Measurements from ENCODE around the gene RBM27.

GRCh38 chr5:146196459-146197048 lies 6.9 kb upstream of the RBM27 start:
- TF ChIP-seq POLR2A (IDR thresholded peaks at IDR 0.05; ENCODE audit: low read depth) (no peak), CTCF (IDR thresholded peaks at IDR 0.05) (no peak), POLR2AphosphoS5 (IDR thresholded peaks at IDR 0.05) (no peak), EP300 (IDR thresholded peaks at IDR 0.05) (no peak)

All from esophagus muscularis mucosa (tissue), 4 donors.